HL-60 (cell line): ENCODE results near the gene RASSF7.
"Not testable (repeated sequence)": the region's sequence is repeated elsewhere in the genome, so short reads cannot be mapped to it uniquely, and the experiment has no call there.

Source experiments
- DNase-seq, 2 experiments: peaks; one replicate each; pipeline ENCODE4 v3.0.0-alpha.2; 2010 to 2020; ENCODE audit warnings: low read depth in 1 of 2, low spot score in 1 of 2
- H3K27ac ChIP-seq: fragments of 250-450 bp; sonication (Bioruptor Pico); replicated peaks from 2 replicates; pipeline ENCODE4 v1.5.1; 2020; ENCODE audit warnings: mild to moderate bottlenecking, moderate library complexity
- H3K27me3 ChIP-seq: fragments of 250-450 bp; sonication (Bioruptor Pico); 2 replicates; pipeline ENCODE4 v1.5.1; 2021; ENCODE audit warnings: mild to moderate bottlenecking, moderate library complexity; ENCODE audit not compliant: insufficient read depth, poor library complexity, severe bottlenecking
- H3K4me3 ChIP-seq: replicated peaks from 2 replicates; pipeline ENCODE4 v1.5.1; 2011; ENCODE audit warnings: mild to moderate bottlenecking, control low read depth, low read length; ENCODE audit not compliant: insufficient read depth
- GABPA ChIP-seq: IDR thresholded peaks from 2 replicates; pipeline ENCODE4 v1.6.1; 2012; ENCODE audit warnings: low read depth
- POLR2AphosphoS5 ChIP-seq: IDR thresholded peaks from 2 replicates; pipeline ENCODE4 v1.6.1; 2012; ENCODE audit warnings: low read depth
- SPI1 ChIP-seq: IDR thresholded peaks from 2 replicates; pipeline ENCODE4 v1.6.1; 2012; ENCODE audit warnings: low read depth, mild to moderate bottlenecking, borderline replicate concordance
- TF ChIP-seq, protein P1 (sequence below): IDR thresholded peaks from one replicate; pipeline ENCODE4 v1.5.1; 2011; ENCODE audit warnings: low read length, control low read depth, inconsistent platforms; ENCODE audit not compliant: insufficient read depth
- TF ChIP-seq, protein P2 (sequence below): IDR thresholded peaks from 2 replicates; pipeline ENCODE4 v1.6.1; 2012; ENCODE audit warnings: low read depth; ENCODE audit not compliant: insufficient replicate concordance

RASSF7 gene

DNA sequence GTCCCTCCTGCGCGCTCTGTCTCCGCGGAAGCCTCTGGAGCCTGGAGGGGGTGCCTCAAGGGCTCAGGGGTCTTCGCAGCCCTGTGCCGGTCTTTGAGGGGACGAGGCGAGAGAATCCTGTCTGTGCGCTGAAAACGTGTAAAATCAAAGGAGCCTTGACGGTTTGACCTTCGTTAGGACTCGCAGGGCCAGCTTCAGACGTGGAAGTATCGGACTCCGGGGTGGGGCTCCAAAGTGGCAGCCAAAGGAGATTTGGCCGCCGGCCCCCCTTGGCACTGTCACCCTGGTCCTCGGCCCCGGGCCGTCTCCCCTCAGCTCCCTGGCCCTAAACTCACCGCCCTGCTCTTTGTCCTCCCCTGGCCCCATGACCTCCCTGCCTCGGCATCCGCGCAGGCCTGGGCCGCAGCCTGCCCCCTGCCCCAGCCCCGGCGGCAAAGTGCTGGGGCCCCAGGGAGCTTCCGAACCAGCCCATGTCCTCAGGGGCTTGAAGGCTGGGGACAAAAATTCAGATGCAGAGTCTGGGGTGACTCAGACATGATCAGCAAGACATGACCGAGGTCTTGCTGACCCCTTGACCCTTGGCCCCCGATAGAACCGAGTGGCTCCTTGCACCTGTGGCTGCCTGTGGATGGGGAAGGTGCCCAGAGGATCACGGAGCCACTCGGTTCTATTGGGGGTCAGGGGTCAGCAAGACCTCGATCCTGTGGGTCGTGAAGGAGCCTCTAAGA lies 8.6 kb downstream of the RASSF7 start:
- TF ChIP-seq POLR2AphosphoS5 (no peak), SPI1 (no peak), GABPA (no peak)
- TF ChIP-seq, protein P1, sequence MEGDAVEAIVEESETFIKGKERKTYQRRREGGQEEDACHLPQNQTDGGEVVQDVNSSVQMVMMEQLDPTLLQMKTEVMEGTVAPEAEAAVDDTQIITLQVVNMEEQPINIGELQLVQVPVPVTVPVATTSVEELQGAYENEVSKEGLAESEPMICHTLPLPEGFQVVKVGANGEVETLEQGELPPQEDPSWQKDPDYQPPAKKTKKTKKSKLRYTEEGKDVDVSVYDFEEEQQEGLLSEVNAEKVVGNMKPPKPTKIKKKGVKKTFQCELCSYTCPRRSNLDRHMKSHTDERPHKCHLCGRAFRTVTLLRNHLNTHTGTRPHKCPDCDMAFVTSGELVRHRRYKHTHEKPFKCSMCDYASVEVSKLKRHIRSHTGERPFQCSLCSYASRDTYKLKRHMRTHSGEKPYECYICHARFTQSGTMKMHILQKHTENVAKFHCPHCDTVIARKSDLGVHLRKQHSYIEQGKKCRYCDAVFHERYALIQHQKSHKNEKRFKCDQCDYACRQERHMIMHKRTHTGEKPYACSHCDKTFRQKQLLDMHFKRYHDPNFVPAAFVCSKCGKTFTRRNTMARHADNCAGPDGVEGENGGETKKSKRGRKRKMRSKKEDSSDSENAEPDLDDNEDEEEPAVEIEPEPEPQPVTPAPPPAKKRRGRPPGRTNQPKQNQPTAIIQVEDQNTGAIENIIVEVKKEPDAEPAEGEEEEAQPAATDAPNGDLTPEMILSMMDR: no peak
- TF ChIP-seq, protein P2, sequence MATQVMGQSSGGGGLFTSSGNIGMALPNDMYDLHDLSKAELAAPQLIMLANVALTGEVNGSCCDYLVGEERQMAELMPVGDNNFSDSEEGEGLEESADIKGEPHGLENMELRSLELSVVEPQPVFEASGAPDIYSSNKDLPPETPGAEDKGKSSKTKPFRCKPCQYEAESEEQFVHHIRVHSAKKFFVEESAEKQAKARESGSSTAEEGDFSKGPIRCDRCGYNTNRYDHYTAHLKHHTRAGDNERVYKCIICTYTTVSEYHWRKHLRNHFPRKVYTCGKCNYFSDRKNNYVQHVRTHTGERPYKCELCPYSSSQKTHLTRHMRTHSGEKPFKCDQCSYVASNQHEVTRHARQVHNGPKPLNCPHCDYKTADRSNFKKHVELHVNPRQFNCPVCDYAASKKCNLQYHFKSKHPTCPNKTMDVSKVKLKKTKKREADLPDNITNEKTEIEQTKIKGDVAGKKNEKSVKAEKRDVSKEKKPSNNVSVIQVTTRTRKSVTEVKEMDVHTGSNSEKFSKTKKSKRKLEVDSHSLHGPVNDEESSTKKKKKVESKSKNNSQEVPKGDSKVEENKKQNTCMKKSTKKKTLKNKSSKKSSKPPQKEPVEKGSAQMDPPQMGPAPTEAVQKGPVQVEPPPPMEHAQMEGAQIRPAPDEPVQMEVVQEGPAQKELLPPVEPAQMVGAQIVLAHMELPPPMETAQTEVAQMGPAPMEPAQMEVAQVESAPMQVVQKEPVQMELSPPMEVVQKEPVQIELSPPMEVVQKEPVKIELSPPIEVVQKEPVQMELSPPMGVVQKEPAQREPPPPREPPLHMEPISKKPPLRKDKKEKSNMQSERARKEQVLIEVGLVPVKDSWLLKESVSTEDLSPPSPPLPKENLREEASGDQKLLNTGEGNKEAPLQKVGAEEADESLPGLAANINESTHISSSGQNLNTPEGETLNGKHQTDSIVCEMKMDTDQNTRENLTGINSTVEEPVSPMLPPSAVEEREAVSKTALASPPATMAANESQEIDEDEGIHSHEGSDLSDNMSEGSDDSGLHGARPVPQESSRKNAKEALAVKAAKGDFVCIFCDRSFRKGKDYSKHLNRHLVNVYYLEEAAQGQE: no peak
- Histone ChIP-seq H3K27ac (no peak overlapping the region), H3K27me3 (peaks cover 8% of the 10 kb centered on the region), H3K4me3 (peak overlapping the region; percentile 48)
- DNase-seq: no peak

DNA sequence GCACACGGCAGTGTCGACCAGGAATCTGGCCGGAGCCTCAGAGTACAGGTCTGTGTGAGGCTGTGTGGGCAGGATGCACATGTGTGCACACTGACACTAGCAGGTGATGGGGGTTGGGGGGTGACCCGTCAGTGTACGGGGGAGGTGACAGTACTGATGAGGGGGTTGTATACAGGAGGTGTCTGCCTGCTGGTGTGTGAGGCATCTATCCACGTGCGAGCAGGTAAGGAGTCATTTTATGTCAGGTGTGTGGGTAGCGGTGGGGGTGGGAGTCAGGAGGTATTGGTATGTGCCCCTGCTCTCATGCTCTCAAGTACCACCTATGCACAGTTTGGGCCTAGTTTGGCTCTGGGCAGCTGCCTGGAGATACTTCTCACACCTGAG lies 11.0 kb downstream of the RASSF7 start:
- no peak for DNase-seq
- Histone ChIP-seq H3K27ac (no peak overlapping the region), H3K27me3 (peaks cover 12% of the 10 kb centered on the region), H3K4me3 (no peak overlapping the region)
- TF ChIP-seq GABPA: no peak
- TF ChIP-seq SPI1: no peak
- TF ChIP-seq POLR2AphosphoS5: no peak
- TF ChIP-seq, protein P1: no peak
- TF ChIP-seq, protein P2: no peak

DNA sequence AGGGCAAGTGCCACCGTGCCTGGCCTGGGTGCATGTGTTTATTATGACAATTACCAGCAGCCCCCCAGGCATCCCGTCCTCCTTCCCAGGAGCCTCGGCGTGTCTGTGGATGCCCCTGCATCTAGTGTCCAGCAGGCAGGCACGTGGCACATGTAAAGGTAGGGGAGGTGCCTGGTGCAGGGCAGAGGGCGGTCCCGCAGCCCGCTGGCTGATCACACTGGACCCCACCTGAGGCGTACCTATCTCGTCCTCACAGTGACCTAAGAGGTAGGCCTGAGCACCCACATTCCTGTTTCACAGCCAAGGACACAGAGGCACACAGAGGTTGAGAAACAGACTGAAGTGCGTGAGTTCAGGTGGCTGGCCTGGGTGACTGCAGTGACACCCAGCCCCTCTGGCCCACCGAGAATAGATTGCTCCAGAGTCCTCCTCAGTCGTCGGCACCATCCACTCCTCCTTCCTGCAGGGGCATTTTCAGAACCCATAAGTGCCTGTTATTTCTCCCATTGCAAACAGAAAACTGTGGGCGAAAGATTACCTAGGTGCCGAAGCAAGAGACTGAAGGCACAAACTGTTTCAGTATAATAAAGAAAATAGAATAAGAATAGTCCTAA lies 12.5 kb downstream of the RASSF7 start:
- Histone ChIP-seq H3K27ac (no peak overlapping the region), H3K27me3 (peaks cover 12% of the 10 kb centered on the region), H3K4me3 (no peak overlapping the region)
- DNase-seq: no peak
- TF ChIP-seq POLR2AphosphoS5 (no peak), SPI1 (no peak), GABPA (no peak)
- TF ChIP-seq, protein P1: no peak
- TF ChIP-seq, protein P2: no peak

DNA sequence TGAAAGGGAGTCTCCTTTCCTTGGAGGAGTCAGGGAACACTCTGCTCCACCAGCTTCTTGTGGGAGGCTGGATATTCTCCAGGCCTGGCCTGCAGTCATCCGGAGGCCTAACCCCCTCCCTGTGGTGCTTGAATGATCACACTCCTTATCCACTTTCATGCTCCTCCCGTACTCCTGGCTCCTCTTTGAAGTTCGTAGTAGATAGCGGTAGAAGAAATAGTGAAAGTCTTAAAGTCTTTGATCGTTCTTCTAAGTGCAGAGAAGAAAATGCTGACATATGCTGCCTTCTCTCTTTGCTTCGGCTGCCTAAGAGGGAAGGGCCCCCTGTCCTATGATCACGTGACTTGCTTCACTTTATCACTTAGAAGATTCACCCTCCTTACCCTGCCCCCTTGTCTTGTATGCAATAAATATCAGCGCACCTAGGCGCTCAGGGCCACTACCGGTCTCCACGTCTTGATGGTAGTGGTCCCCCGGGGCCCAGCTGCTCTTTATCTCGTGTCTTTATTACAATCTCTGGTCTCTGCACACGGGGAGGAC lies 13.3 kb downstream of the RASSF7 start:
- not testable (repeated sequence) for DNase-seq

More for the DNA sequence above, 13.3 kb downstream of the RASSF7 start:
- peaks cover 11% of the 10 kb centered on the region for H3K27me3 ChIP-seq
- not testable (repeated sequence) for H3K27ac ChIP-seq, H3K4me3 ChIP-seq
